SK-N-SH (cell line): ENCODE data around the gene SLC40A1. TPM values are rescaled to one million over a fixed set of nuclear protein-coding genes. Genes with fewer than 3 reads are reported as not detected.
A peak's percentile ranks its signal among the peaks of the same experiment; 100 is the strongest.

Experiments used
- CTCF ChIA-PET: fragments of 300-600, 350-600 bp; formaldehyde crosslinking; extraction: SDS; loops from one replicate; lab custom pipeline; 2021; lab: Yijun Ruan, JAX
- POLR2A ChIA-PET: fragments of 350-600 bp; sonication (Branson Sonifier 250); formaldehyde crosslinking; extraction: SDS; loops from one replicate; lab custom pipeline; 2020; ENCODE audit warnings: antibody characterized with exemption, inconsistent platforms; lab: Yijun Ruan, JAX
- DNase-seq: peaks from one replicate; pipeline ENCODE4 v3.0.0; 2012
- H2AFZ ChIP-seq: fragments of 200-600 bp; sonication (generic); 2 replicates; pipeline ENCODE4 v1.8.1; 2016; ENCODE audit warnings: antibody characterized with exemption, mild to moderate bottlenecking, low read depth
- H3F3A ChIP-seq: fragments of 200-600 bp; sonication (generic); replicated peaks from 2 replicates; pipeline ENCODE3; 2016; ENCODE audit warnings: antibody characterized with exemption, mild to moderate bottlenecking; ENCODE audit not compliant: insufficient read depth
- H3K27ac ChIP-seq, 2 experiments: fragments of 200-500 bp in 1 of 2; fragments of 200-600 bp in 1 of 2; sonication (Bioruptor generic) in 1 of 2; sonication (generic), shearing (Covaris generic) in 1 of 2; 2 replicates each; pipeline versions ENCODE4 v1.5.1 to v1.6.1; 2014 to 2016; ENCODE audit warnings: low read depth in 2 of 2, inconsistent platforms in 1 of 2, low read length in 1 of 2, mild to moderate bottlenecking in 1 of 2, mixed read lengths in 1 of 2
- H3K27me3 ChIP-seq: fragments of 200-600 bp; sonication (generic), shearing (Covaris generic); 2 replicates; pipeline ENCODE4 v1.6.1; 2016; ENCODE audit warnings: mixed run types; ENCODE audit not compliant: insufficient read depth
- H3K36me3 ChIP-seq, 2 experiments: fragments of 200-500 bp in 1 of 2; fragments of 200-600 bp in 1 of 2; sonication (Bioruptor generic) in 1 of 2; sonication (generic) in 1 of 2; replicated peaks in 1 of 2; 2 replicates each; pipeline versions ENCODE3 to v1.5.1; 2014 to 2016; ENCODE audit warnings: low read length in 1 of 2, mild to moderate bottlenecking in 1 of 2; ENCODE audit not compliant: insufficient read depth in 2 of 2, control insufficient read depth in 1 of 2
- H3K4me1 ChIP-seq, 2 experiments: fragments of 200-500 bp in 1 of 2; fragments of 200-600 bp in 1 of 2; sonication (Bioruptor generic) in 1 of 2; sonication (generic), shearing (Covaris generic) in 1 of 2; 2 replicates each; pipeline versions ENCODE4 v1.5.1 to v1.6.1; 2014 to 2016; ENCODE audit warnings: low read depth in 1 of 2, low read length in 1 of 2, mixed run types in 1 of 2; ENCODE audit not compliant: insufficient read depth in 2 of 2, control insufficient read depth in 1 of 2
- H3K4me2 ChIP-seq: fragments of 200-600 bp; sonication (generic), shearing (Covaris generic); 2 replicates; pipeline ENCODE4 v1.6.1; 2017; ENCODE audit warnings: mixed run types
- H3K4me3 ChIP-seq, 2 experiments: fragments of 200-500 bp in 1 of 2; fragments of 200-600 bp in 1 of 2; sonication (Bioruptor generic) in 1 of 2; sonication (generic), shearing (Covaris generic) in 1 of 2; 2 replicates each; pipeline versions ENCODE4 v1.5.1 to v1.8.1; 2014 to 2016; ENCODE audit warnings: low read depth in 2 of 2, inconsistent platforms in 1 of 2, low read length in 1 of 2, mild to moderate bottlenecking in 1 of 2, mixed read lengths in 1 of 2, moderate library complexity in 1 of 2
- H3K79me2 ChIP-seq: fragments of 200-600 bp; sonication (generic); 2 replicates; pipeline ENCODE4 v1.8.1; 2017; ENCODE audit warnings: mild to moderate bottlenecking; ENCODE audit not compliant: insufficient read depth
- H3K9ac ChIP-seq: fragments of 200-600 bp; sonication (generic); 2 replicates; pipeline ENCODE4 v1.6.1; 2017; ENCODE audit warnings: mixed run types
- H3K9me2 ChIP-seq: fragments of 200-600 bp; sonication (generic); 2 replicates; pipeline ENCODE4 v1.6.1; 2017; ENCODE audit warnings: mixed run types
- H3K9me3 ChIP-seq: fragments of 200-600 bp; sonication (generic); 2 replicates; pipeline ENCODE4 v1.6.1; 2017; ENCODE audit warnings: mixed run types, mild to moderate bottlenecking, moderate library complexity
- H4K20me1 ChIP-seq: fragments of 200-600 bp; sonication (generic); 2 replicates; pipeline ENCODE4 v1.6.1; 2017; ENCODE audit warnings: mild to moderate bottlenecking, mixed run types; ENCODE audit not compliant: insufficient read depth
- EP300 ChIP-seq, 2 experiments: IDR thresholded peaks; 2 replicates each; pipeline versions ENCODE4 v1.4.0 to v1.6.1; 2012; ENCODE audit warnings: borderline replicate concordance in 1 of 2, low read depth in 1 of 2, low read length in 1 of 2
- GATA2 ChIP-seq: sonication (generic); formaldehyde crosslinking; IDR thresholded peaks from 2 replicates; pipeline ENCODE4 v1.5.0; 2020; ENCODE audit warnings: mild to moderate bottlenecking, missing genetic modification reagents
- MAX ChIP-seq: IDR thresholded peaks from 2 replicates; pipeline ENCODE4 v1.4.0; 2012; ENCODE audit warnings: low read depth
- MXI1 ChIP-seq: IDR thresholded peaks from 2 replicates; pipeline ENCODE4 v1.6.1; 2012; ENCODE audit warnings: mild to moderate bottlenecking, low read depth, low read length, improper control_type of control experiment
- RFX5 ChIP-seq: IDR thresholded peaks from 2 replicates; pipeline ENCODE4 v1.6.1; 2012; ENCODE audit warnings: mild to moderate bottlenecking, improper control_type of control experiment, low read length
- ZBTB33 ChIP-seq: IDR thresholded peaks from 2 replicates; pipeline ENCODE4 v1.4.0; 2012; ENCODE audit warnings: low read depth, borderline replicate concordance
- WGBS: methylation state at CpG from one replicate; pipeline ENCODE4 v1.1.6; 2017; ENCODE audit warnings: low lambda C conversion rate; 5-methylcytosine and 5-hydroxymethylcytosine counted together
- polyA plus RNA-seq, 3 experiments: library from polyadenylated mRNA; depleted of rRNA; stranded (reverse); fragments of >200 nt; gene quantifications; 2 replicates each; pipeline ENCODE4 v1.2.3, GENCODE V29; 2012

Gene SLC40A1
- polyA plus RNA-seq, 1 of the 3 experiments (the other 2 are of a cell fraction): 1.8 TPM

- H3K4me1 ChIP-seq: peaks cover 0 to 10% of the 10 kb centered on the region in 2 experiments; a peak in 1 of 4 replicates
- H3K9me3 ChIP-seq: no peaks in the 10 kb centered on the region
- H3K4me2 ChIP-seq: peak overlapping the region; percentile 79
- no peaks in the 10 kb centered on the region for H3F3A ChIP-seq
- peak overlapping the region in 1 of 2 experiments; percentile 80; a peak in 2 of 4 replicates for H3K27ac ChIP-seq
- TF ChIP-seq MAX: no peak
- peak overlapping the region; percentile 96; the same call in 1 of the 2 replicates for H2AFZ ChIP-seq
- H3K9ac ChIP-seq: peak overlapping the region; percentile 57; the same call in 1 of the 2 replicates
- no peaks in the 10 kb centered on the region for H3K9me2 ChIP-seq
- ChIA-PET POLR2A (interaction anchor here (0.5 to 2.4 kb wide), 2 partner anchors 140 to 209 kb away, joined by 4 to 9 read pairs; partner anchors contain the start of gene WDR75), CTCF (no interaction called here)
- peak; percentile 54 for DNase-seq
- no peaks in the 10 kb centered on the region for H4K20me1 ChIP-seq
- peaks cover 0 to 4% of the 10 kb centered on the region in 2 experiments for H3K36me3 ChIP-seq
- peak overlapping the region; percentile 69 to 71 for H3K4me3 ChIP-seq
- H3K27me3 ChIP-seq: no peaks in the 10 kb centered on the region
- WGBS: 79% methylated on average over 22 of the region's 22 CpGs
- no peaks in the 10 kb centered on the region for H3K79me2 ChIP-seq
Measured at GRCh38 chr2:189581354-189582139, 961 bp upstream of the SLC40A1 start.

- peaks cover 0 to 4% of the 10 kb centered on the region in 2 experiments for H3K36me3 ChIP-seq
- DNase-seq: peak; percentile 65
- peaks cover 0 to 10% of the 10 kb centered on the region in 2 experiments; a peak in 1 of 4 replicates for H3K4me1 ChIP-seq
- H4K20me1 ChIP-seq: no peaks in the 10 kb centered on the region
- peak overlapping the region; percentile 96 for H2AFZ ChIP-seq
- no peaks in the 10 kb centered on the region for H3K9me3 ChIP-seq
- peak overlapping the region; percentile 34 to 80; a peak in 3 of 4 replicates for H3K27ac ChIP-seq
- POLR2A ChIA-PET: interaction anchor here (0.5 to 2.4 kb wide), 5 partner anchors 33 to 1286 kb away, joined by 3 to 9 read pairs (median 4); partner anchors contain the start of genes OSGEPL1 and WDR75
- H3K4me3 ChIP-seq: peak overlapping the region; percentile 69 to 71
- H3K27me3 ChIP-seq: no peaks in the 10 kb centered on the region
- no peaks in the 10 kb centered on the region for H3F3A ChIP-seq
- WGBS: 16% methylated on average over 13 of the region's 13 CpGs
- no peaks in the 10 kb centered on the region for H3K79me2 ChIP-seq
- CTCF ChIA-PET: interaction anchor here (0.6 to 1.5 kb wide), 4 partner anchors 11 to 80 kb away, joined by 3 to 5 read pairs (median 4); partner anchors contain the start of gene ASNSD1
- H3K9me2 ChIP-seq: no peaks in the 10 kb centered on the region
- peak overlapping the region; percentile 79 for H3K4me2 ChIP-seq
- peak overlapping the region; percentile 57 for H3K9ac ChIP-seq
- TF ChIP-seq MXI1 (no peak; the same call in 1 of the 2 replicates), RFX5 (no peak), EP300 (IDR thresholded peaks at IDR 0.05; ENCODE audit: borderline replicate concordance in 1 of 2, low read depth in 1 of 2, low read length in 1 of 2) (no peak), GATA2 (CRISPR knock-in tag) (no peak), MAX (no peak), ZBTB33 (no peak)
Measured at GRCh38 chr2:189580241-189580651, 340 bp downstream of the SLC40A1 start.
